WTC11 (cell line): ENCODE data around the gene CALCOCO2. TPM values are rescaled to one million over a fixed set of nuclear protein-coding genes. Genes with fewer than 3 reads are reported as not detected.

Source experiments
- ATF6 ChIP-seq: sonication (generic); formaldehyde crosslinking; IDR thresholded peaks from 2 replicates; pipeline ENCODE4 v1.8.1; 2023; ENCODE audit warnings: mild to moderate bottlenecking, missing genetic modification reagents
- E2F5 ChIP-seq: sonication (generic); formaldehyde crosslinking; IDR thresholded peaks from 2 replicates; pipeline ENCODE4 v1.8.1; 2022; ENCODE audit warnings: mild to moderate bottlenecking, moderate library complexity, missing genetic modification reagents
- FOXJ3 ChIP-seq: sonication (generic); formaldehyde crosslinking; IDR thresholded peaks from 2 replicates; pipeline ENCODE4 v1.9.0; 2021; ENCODE audit warnings: missing genetic modification reagents, mild to moderate bottlenecking, borderline replicate concordance
- FOXP1 ChIP-seq: sonication (generic); formaldehyde crosslinking; IDR thresholded peaks from 2 replicates; pipeline ENCODE4 v1.8.0; 2022; ENCODE audit warnings: missing genetic modification reagents, mild to moderate bottlenecking, moderate library complexity, borderline replicate concordance
- HMGA2 ChIP-seq: fragments of 250-450 bp; sonication (Bioruptor Pico); IDR thresholded peaks from 2 replicates; pipeline ENCODE4 v1.4.0; 2021; ENCODE audit warnings: mild to moderate bottlenecking, moderate library complexity
- total RNA-seq: library from RNA; stranded (reverse); gene quantifications from 3 replicates; pipeline ENCODE4 v1.2.3, GENCODE V29; 2021

Gene CALCOCO2
- total RNA-seq, 1 experiment from 2014 or later, result 32.6 TPM

GRCh38 chr17:48912476-48912875, 81.6 kb downstream of the CALCOCO2 start (continued):
- TF ChIP-seq FOXJ3 (no peak), FOXP1 (CRISPR knock-in tag) (no peak), E2F5 (CRISPR knock-in tag) (no peak), HMGA2 (no peak), ATF6 (no peak)

Other genes with a start within 250 kb of the CALCOCO2 start
- gene HOXB3, start 240.8 kb upstream of the CALCOCO2 start, total RNA-seq, result 0.09 to 0.30 TPM (median 0.11 TPM) in 3 replicates
- gene HOXB5, start 237.3 kb upstream of the CALCOCO2 start, total RNA-seq, result not detected in 3 replicates
- gene HOXB6, start 226.0 kb upstream of the CALCOCO2 start, total RNA-seq, result 0.11 TPM in 1 of 3 replicates, not detected in the others
- 0.14 TPM in 1 of 3 replicates, not detected in the others for gene HOXB7, start 220.0 kb upstream of the CALCOCO2 start, total RNA-seq
- not detected in 3 replicates for gene HOXB8, start 215.7 kb upstream of the CALCOCO2 start, total RNA-seq
- gene HOXB9, start 204.7 kb upstream of the CALCOCO2 start, total RNA-seq, result 0.09 to 0.24 TPM (median 0.09 TPM) in 3 replicates
- gene PRAC1, start 108.5 kb upstream of the CALCOCO2 start, total RNA-seq, result 35.2 to 60.8 TPM (median 37.9 TPM) in 3 replicates
- 8.0 to 22.3 TPM (median 9.2 TPM) in 3 replicates for gene PRAC2, start 107.8 kb upstream of the CALCOCO2 start, total RNA-seq
- gene HOXB13, start 102.3 kb upstream of the CALCOCO2 start, total RNA-seq, result 1.6 to 2.8 TPM (median 1.7 TPM) in 3 replicates
- gene TTLL6, start 13.8 kb upstream of the CALCOCO2 start, total RNA-seq, result 3.4 to 7.0 TPM (median 4.6 TPM) in 3 replicates
- 141 to 156 TPM (median 144 TPM) in 3 replicates for gene ATP5MC1, start 61.8 kb downstream of the CALCOCO2 start, total RNA-seq
- gene UBE2Z, start 77.4 kb downstream of the CALCOCO2 start, total RNA-seq, result 65.1 to 69.7 TPM (median 68.4 TPM) in 3 replicates
- gene SNF8, start 113.8 kb downstream of the CALCOCO2 start, total RNA-seq, result 116 to 136 TPM (median 127 TPM) in 3 replicates
- gene GIP, start 137.6 kb downstream of the CALCOCO2 start, total RNA-seq, result 0.39 TPM in 1 of 3 replicates, not detected in the others
- 392 to 434 TPM (median 423 TPM) in 3 replicates for gene IGF2BP1, start 166.3 kb downstream of the CALCOCO2 start, total RNA-seq